Central memory CD8-positive, alpha-beta T cell (primary cell): Measurements from ENCODE around the gene MBNL2.
A peak's percentile ranks its signal among the peaks of the same experiment; 100 is the strongest.

ENCODE experiments used
- ATAC-seq: fragments of 150-1000 bp; cut with Tn5 transposase; replicated peaks from 2 replicates; pipeline ENCODE4 v1.10.0; 2022; ENCODE audit warnings: mild to moderate bottlenecking, moderate FRiP score, moderate number of reproducible peaks; ENCODE audit not compliant: poor library complexity, severe bottlenecking; ENCODE audit errors: extremely low read depth
- DNase-seq, 2 donors: peaks; one replicate each; pipeline ENCODE4 v3.0.0; 2021; ENCODE audit warnings: low spot score in 2 of 2
- H3K27ac Mint-ChIP-seq: one replicate; pipeline ENCODE4 v1.8.0; 2022; ENCODE audit warnings: low read depth, mild to moderate bottlenecking, moderate library complexity, mixed read lengths
- H3K27me3 Mint-ChIP-seq: one replicate; pipeline ENCODE4 v1.8.0; 2022; ENCODE audit warnings: mixed read lengths
- H3K36me3 Mint-ChIP-seq: one replicate; pipeline ENCODE4 v1.8.0; 2022; ENCODE audit warnings: mild to moderate bottlenecking, moderate library complexity, mixed read lengths; ENCODE audit not compliant: insufficient read depth
- H3K4me1 Mint-ChIP-seq: one replicate; pipeline ENCODE4 v1.8.0; 2022; ENCODE audit warnings: mixed read lengths
- H3K4me3 Mint-ChIP-seq: one replicate; pipeline ENCODE4 v1.8.0; 2022; ENCODE audit warnings: mild to moderate bottlenecking, moderate library complexity, mixed read lengths
- H3K9me3 Mint-ChIP-seq: one replicate; pipeline ENCODE4 v1.8.0; 2022; ENCODE audit warnings: mixed read lengths

Gene MBNL2

GRCh38 chr13:97275776-97276501, 53.8 kb downstream of the MBNL2 start:
- H3K4me1 Mint-ChIP-seq, result peaks cover 46% of the 10 kb centered on the region
- no peak for ATAC-seq
- H3K4me3 Mint-ChIP-seq, result no peak overlapping the region

GRCh38 chr13:97276862-97277269, 54.7 kb downstream of the MBNL2 start:
- no peak overlapping the region for H3K27ac Mint-ChIP-seq
- H3K9me3 Mint-ChIP-seq, result no peaks in the 10 kb centered on the region
- no peaks in the 10 kb centered on the region for H3K27me3 Mint-ChIP-seq
- no peak for DNase-seq
- peaks cover 17% of the 10 kb centered on the region for H3K36me3 Mint-ChIP-seq
- no peak overlapping the region for H3K4me3 Mint-ChIP-seq
- ATAC-seq, result no peak
- H3K4me1 Mint-ChIP-seq, result peaks cover 45% of the 10 kb centered on the region

More at GRCh38 chr13:97275776-97276501, 53.8 kb downstream of the MBNL2 start:
- peaks cover 17% of the 10 kb centered on the region for H3K36me3 Mint-ChIP-seq
- H3K9me3 Mint-ChIP-seq, result no peaks in the 10 kb centered on the region
- no peaks in the 10 kb centered on the region for H3K27me3 Mint-ChIP-seq
- DNase-seq, result no peak
- no peak overlapping the region for H3K27ac Mint-ChIP-seq

GRCh38 chr13:97278435-97279411, 56.6 kb downstream of the MBNL2 start:
- Mint-ChIP-seq H3K36me3 (peaks cover 15% of the 10 kb centered on the region), H3K4me3 (no peak overlapping the region), H3K4me1 (peaks cover 53% of the 10 kb centered on the region), H3K27ac (no peak overlapping the region), H3K9me3 (no peaks in the 10 kb centered on the region), H3K27me3 (no peaks in the 10 kb centered on the region)
- ATAC-seq, result no peak
- DNase-seq, result no peak

GRCh38 chr13:97279913-97280312, 57.8 kb downstream of the MBNL2 start:
- no peak overlapping the region for H3K4me3 Mint-ChIP-seq

GRCh38 chr13:97280478-97280877, 58.3 kb downstream of the MBNL2 start:
- peak overlapping the region; percentile 1 for H3K27ac Mint-ChIP-seq
- H3K4me1 Mint-ChIP-seq, result peaks cover 45% of the 10 kb centered on the region
- H3K27me3 Mint-ChIP-seq, result no peaks in the 10 kb centered on the region
- no peaks in the 10 kb centered on the region for H3K9me3 Mint-ChIP-seq
- ATAC-seq (no peak), DNase-seq (no peak)
- no peak overlapping the region for H3K4me3 Mint-ChIP-seq
- peaks cover 14% of the 10 kb centered on the region for H3K36me3 Mint-ChIP-seq

More at GRCh38 chr13:97279913-97280312, 57.8 kb downstream of the MBNL2 start:
- ATAC-seq (no peak), DNase-seq (no peak)
- H3K27me3 Mint-ChIP-seq, result no peaks in the 10 kb centered on the region
- H3K36me3 Mint-ChIP-seq, result peaks cover 14% of the 10 kb centered on the region
- no peaks in the 10 kb centered on the region for H3K9me3 Mint-ChIP-seq
- peak overlapping the region; percentile 1 for H3K27ac Mint-ChIP-seq
- peaks cover 49% of the 10 kb centered on the region for H3K4me1 Mint-ChIP-seq

GRCh38 chr13:97281028-97281427, 58.9 kb downstream of the MBNL2 start:
- Mint-ChIP-seq H3K4me3 (no peak overlapping the region), H3K27me3 (no peaks in the 10 kb centered on the region), H3K9me3 (no peaks in the 10 kb centered on the region), H3K4me1 (peaks cover 45% of the 10 kb centered on the region), H3K27ac (peak overlapping the region; percentile 1), H3K36me3 (peaks cover 12% of the 10 kb centered on the region)
- ATAC-seq (no peak), DNase-seq (no peak)

- Mint-ChIP-seq H3K27ac (no peak overlapping the region), H3K36me3 (peaks cover 5% of the 10 kb centered on the region), H3K9me3 (no peaks in the 10 kb centered on the region), H3K27me3 (no peaks in the 10 kb centered on the region), H3K4me3 (no peak overlapping the region), H3K4me1 (peaks cover 45% of the 10 kb centered on the region)
- no peak for ATAC-seq
- DNase-seq, result no peak
These were observed 60.6 kb downstream of the MBNL2 start for GRCh38 chr13:97282705-97283104.

GRCh38 chr13:97283888-97284287, 61.8 kb downstream of the MBNL2 start:
- no peak for ATAC-seq
- H3K27me3 Mint-ChIP-seq, result no peaks in the 10 kb centered on the region
- peaks cover 43% of the 10 kb centered on the region for H3K4me1 Mint-ChIP-seq
- DNase-seq, result no peak
- peaks cover 3% of the 10 kb centered on the region for H3K36me3 Mint-ChIP-seq
- H3K27ac Mint-ChIP-seq, result no peak overlapping the region
- H3K4me3 Mint-ChIP-seq, result no peak overlapping the region
- H3K9me3 Mint-ChIP-seq, result no peaks in the 10 kb centered on the region

GRCh38 chr13:97284558-97284957, 62.4 kb downstream of the MBNL2 start:
- peaks cover 41% of the 10 kb centered on the region for H3K4me1 Mint-ChIP-seq
- H3K9me3 Mint-ChIP-seq, result no peaks in the 10 kb centered on the region
- no peaks in the 10 kb centered on the region for H3K27me3 Mint-ChIP-seq
- H3K36me3 Mint-ChIP-seq, result peaks cover 3% of the 10 kb centered on the region
- no peak overlapping the region for H3K4me3 Mint-ChIP-seq
- DNase-seq (no peak), ATAC-seq (no peak)
- H3K27ac Mint-ChIP-seq, result no peak overlapping the region

- H3K4me1 Mint-ChIP-seq, result peaks cover 40% of the 10 kb centered on the region
- no peak for ATAC-seq
- no peak overlapping the region for H3K27ac Mint-ChIP-seq
- no peak overlapping the region for H3K4me3 Mint-ChIP-seq
- H3K9me3 Mint-ChIP-seq, result no peaks in the 10 kb centered on the region
- H3K27me3 Mint-ChIP-seq, result no peaks in the 10 kb centered on the region
- peaks cover 3% of the 10 kb centered on the region for H3K36me3 Mint-ChIP-seq
- DNase-seq, result no peak
These were observed 63.3 kb downstream of the MBNL2 start for GRCh38 chr13:97285221-97285955.

- no peaks in the 10 kb centered on the region for H3K9me3 Mint-ChIP-seq
- H3K4me1 Mint-ChIP-seq, result peaks cover 37% of the 10 kb centered on the region
- peaks cover 5% of the 10 kb centered on the region for H3K36me3 Mint-ChIP-seq
- no peak overlapping the region for H3K4me3 Mint-ChIP-seq
- no peak overlapping the region for H3K27ac Mint-ChIP-seq
- H3K27me3 Mint-ChIP-seq, result no peaks in the 10 kb centered on the region
- ATAC-seq, result no peak
- no peak for DNase-seq
These were observed 64.3 kb downstream of the MBNL2 start for GRCh38 chr13:97286317-97287046.

GRCh38 chr13:97287047-97287383, 64.9 kb downstream of the MBNL2 start:
- H3K27me3 Mint-ChIP-seq, result no peaks in the 10 kb centered on the region
- H3K4me3 Mint-ChIP-seq, result no peak overlapping the region
- peaks cover 5% of the 10 kb centered on the region for H3K36me3 Mint-ChIP-seq
- H3K27ac Mint-ChIP-seq, result no peak overlapping the region
- no peaks in the 10 kb centered on the region for H3K9me3 Mint-ChIP-seq
- peaks cover 37% of the 10 kb centered on the region for H3K4me1 Mint-ChIP-seq
- no peak for DNase-seq
- no peak for ATAC-seq
